WTC11 (cell line): ENCODE data around the gene TPPP3. TPM values are rescaled to one million over a fixed set of nuclear protein-coding genes. Genes with fewer than 3 reads are reported as not detected.

Experiments used
- ATAC-seq: fragments of 200-7000 bp; cut with Tn5 transposase; 2 replicates; pipeline ENCODE4 v1.10.0; 2021; ENCODE audit warnings: mild to moderate bottlenecking, moderate library complexity
- CTCF ChIA-PET: fragments of 300-600 bp; sonication (Branson Sonifier 250); formaldehyde crosslinking; loops from one replicate; lab custom pipeline; 2021; ENCODE audit warnings: antibody characterized with exemption; lab: Charles Lee
- POLR2A ChIA-PET: fragments of 350-600 bp; sonication (Branson Sonifier 250); formaldehyde crosslinking; loops from one replicate; lab custom pipeline; 2021; ENCODE audit warnings: antibody characterized with exemption; lab: Charles Lee
- DNase-seq: peaks from one replicate; pipeline ENCODE4 v3.0.0; 2021; ENCODE audit warnings: low spot score
- H3K27ac Mint-ChIP-seq: 2 replicates; pipeline ENCODE4 v1.8.0; 2021; ENCODE audit warnings: mixed read lengths
- H3K27me3 Mint-ChIP-seq: 2 replicates; pipeline ENCODE4 v1.8.0; 2021; ENCODE audit warnings: low read depth, mild to moderate bottlenecking, moderate library complexity, mixed read lengths
- H3K36me3 Mint-ChIP-seq: 2 replicates; pipeline ENCODE4 v1.8.0; 2021; ENCODE audit warnings: mixed read lengths
- H3K4me1 Mint-ChIP-seq: 2 replicates; pipeline ENCODE4 v1.8.0; 2022; ENCODE audit warnings: mixed read lengths
- H3K4me3 Mint-ChIP-seq: 2 replicates; pipeline ENCODE4 v1.8.0; 2021; ENCODE audit warnings: mild to moderate bottlenecking, moderate library complexity, mixed read lengths
- H3K9me3 Mint-ChIP-seq: 2 replicates; pipeline ENCODE4 v1.8.0; 2021; ENCODE audit warnings: mixed read lengths
- CBFB ChIP-seq: sonication (generic); formaldehyde crosslinking; IDR thresholded peaks from 2 replicates; pipeline ENCODE4 v1.8.1; 2022; ENCODE audit warnings: mild to moderate bottlenecking, low read depth, missing genetic modification reagents
- GRHL2 ChIP-seq: fragments of 250-450 bp; sonication (Bioruptor Pico); IDR thresholded peaks from 2 replicates; pipeline ENCODE4 v1.8.0; 2022; ENCODE audit warnings: mild to moderate bottlenecking, moderate library complexity; ENCODE audit not compliant: insufficient replicate concordance, severe bottlenecking
- GTF2I ChIP-seq: fragments of 250-450 bp; sonication (Bioruptor Pico); conservative IDR thresholded peaks from 2 replicates; pipeline ENCODE4 v1.4.0; 2021; ENCODE audit warnings: mild to moderate bottlenecking
- JAZF1 ChIP-seq: fragments of 250-450 bp; sonication (Bioruptor Pico); IDR thresholded peaks from 2 replicates; pipeline ENCODE4 v1.9.0; 2021; ENCODE audit warnings: moderate library complexity, mild to moderate bottlenecking, inconsistent platforms
- NFATC4 ChIP-seq: fragments of 250-450 bp; sonication (Bioruptor Pico); IDR thresholded peaks from 2 replicates; pipeline ENCODE4 v1.9.0; 2021; ENCODE audit warnings: mild to moderate bottlenecking
- NFE2L1 ChIP-seq: sonication (generic); formaldehyde crosslinking; IDR thresholded peaks from 2 replicates; pipeline ENCODE4 v1.8.1; 2023; ENCODE audit warnings: missing genetic modification reagents
- NR2C2 ChIP-seq: sonication (generic); formaldehyde crosslinking; IDR thresholded peaks from 2 replicates; pipeline ENCODE4 v1.8.0; 2022; ENCODE audit warnings: mild to moderate bottlenecking, missing genetic modification reagents
- PRRX2 ChIP-seq: fragments of 250-450 bp; sonication (Bioruptor Pico); IDR thresholded peaks from 2 replicates; pipeline ENCODE4 v1.8.0; 2021; ENCODE audit warnings: mild to moderate bottlenecking
- SMAD3 ChIP-seq: sonication (generic); formaldehyde crosslinking; IDR thresholded peaks from 2 replicates; pipeline ENCODE4 v1.8.0; 2022; ENCODE audit warnings: missing genetic modification reagents, mild to moderate bottlenecking, borderline replicate concordance
- SOX15 ChIP-seq: fragments of 250-450 bp; sonication (Bioruptor Pico); IDR thresholded peaks from 2 replicates; pipeline ENCODE4 v1.9.0; 2021; ENCODE audit warnings: mild to moderate bottlenecking
- TEAD4 ChIP-seq: sonication (generic); formaldehyde crosslinking; IDR thresholded peaks from 2 replicates; pipeline ENCODE4 v1.8.0; 2022; ENCODE audit warnings: mild to moderate bottlenecking, missing genetic modification reagents
- TP53 ChIP-seq: sonication (generic); formaldehyde crosslinking; IDR thresholded peaks from 2 replicates; pipeline ENCODE4 v1.8.1; 2023; ENCODE audit warnings: mild to moderate bottlenecking, missing genetic modification reagents
- ZNF219 ChIP-seq: sonication (generic); formaldehyde crosslinking; IDR thresholded peaks from 2 replicates; pipeline ENCODE4 v1.8.0; 2023; ENCODE audit warnings: missing genetic modification reagents, mild to moderate bottlenecking, borderline replicate concordance
- ZNF396 ChIP-seq: fragments of 250-450 bp; sonication (Bioruptor Pico); IDR thresholded peaks from 2 replicates; pipeline ENCODE4 v1.8.0; 2021; ENCODE audit warnings: mild to moderate bottlenecking, moderate library complexity, borderline replicate concordance
- ZNF416 ChIP-seq: fragments of 250-450 bp; sonication (Bioruptor Pico); IDR thresholded peaks from 2 replicates; pipeline ENCODE4 v1.9.0; 2021; ENCODE audit warnings: mild to moderate bottlenecking, inconsistent platforms
- ZNF423 ChIP-seq: fragments of 250-450 bp; sonication (Bioruptor Pico); IDR thresholded peaks from 2 replicates; pipeline ENCODE4 v2.1.2; 2022; ENCODE audit warnings: mild to moderate bottlenecking, moderate library complexity
- total RNA-seq: library from RNA; stranded (reverse); gene quantifications from 3 replicates; pipeline ENCODE4 v1.2.3, GENCODE V29; 2021
- TF ChIP-seq, protein P1 (sequence below): sonication (generic); formaldehyde crosslinking; IDR thresholded peaks from 2 replicates; pipeline ENCODE4 v1.8.0; 2022; ENCODE audit warnings: missing genetic modification reagents
- TF ChIP-seq, protein P2 (sequence below): sonication (generic); formaldehyde crosslinking; IDR thresholded peaks from 2 replicates; pipeline ENCODE4 v1.8.1; 2023; ENCODE audit warnings: mild to moderate bottlenecking, moderate library complexity, missing genetic modification reagents
- TF ChIP-seq, protein P3 (sequence below): sonication (generic); formaldehyde crosslinking; IDR thresholded peaks from 2 replicates; pipeline ENCODE4 v1.8.1; 2023; ENCODE audit warnings: mild to moderate bottlenecking, missing genetic modification reagents, moderate library complexity
- TF ChIP-seq, protein P4 (sequence below): sonication (generic); formaldehyde crosslinking; IDR thresholded peaks from 2 replicates; pipeline ENCODE4 v1.8.0; 2022; ENCODE audit warnings: mild to moderate bottlenecking, missing genetic modification reagents
- TF ChIP-seq, protein P5 (sequence below): sonication (generic); formaldehyde crosslinking; IDR thresholded peaks from 2 replicates; pipeline ENCODE4 v1.8.1; 2023; ENCODE audit warnings: mild to moderate bottlenecking, missing genetic modification reagents, moderate library complexity

Gene TPPP3
- total RNA-seq, 1 experiment from 2014 or later: 0.74 TPM

DNA sequence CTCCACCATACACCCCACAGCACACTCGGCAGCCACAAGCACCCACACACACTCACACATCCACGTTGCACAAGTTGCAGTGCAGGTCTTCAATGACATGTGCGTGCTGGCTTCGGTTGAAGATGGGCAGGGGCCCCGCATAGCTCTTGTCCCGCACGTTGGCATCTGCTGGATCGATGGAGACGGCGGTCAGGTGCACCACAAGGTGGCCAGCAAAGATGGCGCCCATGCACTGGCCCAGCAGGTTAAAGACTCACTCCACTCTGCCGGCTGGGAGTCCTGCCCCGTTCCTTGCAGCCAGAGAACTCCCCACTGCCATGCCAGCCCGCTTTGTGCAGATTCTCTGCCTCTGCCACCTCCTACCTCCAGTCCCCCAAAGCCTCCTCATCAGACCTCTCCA lies 7.6 kb upstream of the TPPP3 start:
- no peak for ATAC-seq
- Mint-ChIP-seq H3K36me3 (no peaks in the 10 kb centered on the region), H3K4me1 (peaks cover 34% of the 10 kb centered on the region), H3K9me3 (no peaks in the 10 kb centered on the region), H3K27me3 (peaks cover 29% of the 10 kb centered on the region)
- ChIA-PET POLR2A (no interaction called here), CTCF (interaction anchor here (0.7 to 4.2 kb wide), 10 partner anchors 13 to 141 kb away, joined by 4 to 103 read pairs (median 34); partner anchors contain the start of genes KCTD19 and LRRC36)
- no peak for DNase-seq
- TF ChIP-seq NFATC4 (CRISPR knock-in tag) (no peak), GRHL2 (CRISPR knock-in tag) (no peak), NFE2L1 (CRISPR knock-in tag) (no peak), PRRX2 (CRISPR knock-in tag) (no peak)
- TF ChIP-seq, all 79 proteins: peak for 0
- no peak overlapping the region for H3K4me3 Mint-ChIP-seq
- no peak overlapping the region for H3K27ac Mint-ChIP-seq

DNA sequence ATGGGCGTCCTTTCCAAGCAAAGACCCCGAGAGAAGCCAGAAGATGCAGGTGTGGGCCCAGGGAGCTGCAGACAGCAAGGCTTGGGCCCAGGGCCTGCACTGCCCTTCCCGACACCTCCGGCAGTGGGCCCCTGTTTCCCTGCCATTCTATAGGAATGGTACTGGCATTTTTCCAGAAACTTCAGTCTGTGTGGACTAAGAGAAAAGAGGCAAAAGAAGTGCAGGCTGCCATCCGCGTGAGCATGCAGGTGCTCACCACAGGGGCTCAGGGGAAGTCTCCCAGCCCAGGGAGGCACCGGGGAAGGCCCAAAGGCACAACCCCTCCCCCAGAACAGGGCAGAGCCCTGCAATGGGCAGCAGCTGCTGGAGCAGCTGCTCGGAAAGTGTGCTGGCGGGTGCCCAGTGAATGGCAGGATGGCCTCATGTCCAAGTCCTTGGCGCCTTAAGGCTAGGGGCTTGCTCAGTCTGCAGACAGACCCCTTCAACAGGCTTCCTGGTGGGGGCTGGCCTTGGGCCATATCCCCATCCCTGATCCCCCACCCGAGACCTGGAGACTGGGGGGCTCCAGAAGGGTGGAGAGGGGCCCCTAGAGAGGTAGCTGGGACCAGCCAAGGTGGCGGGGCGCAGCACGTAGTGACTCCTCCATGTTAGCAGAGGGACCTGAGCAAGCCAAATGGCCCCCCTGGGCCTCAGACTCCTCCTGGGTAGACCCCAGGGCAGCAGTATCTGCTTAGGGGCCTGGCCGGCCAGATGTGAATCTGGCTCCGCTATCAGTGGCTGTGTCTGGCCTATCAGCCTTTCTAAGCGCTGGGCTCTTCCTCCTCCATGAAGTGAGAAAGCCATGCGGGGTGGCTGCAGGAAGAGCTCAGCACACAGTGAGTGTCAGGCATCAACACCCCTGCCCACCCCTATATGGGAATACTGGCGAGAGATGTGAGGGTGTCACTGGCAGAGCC lies 6.7 kb upstream of the TPPP3 start:
- Mint-ChIP-seq H3K9me3 (no peaks in the 10 kb centered on the region), H3K27me3 (peaks cover 38% of the 10 kb centered on the region), H3K4me1 (peaks cover 33% of the 10 kb centered on the region), H3K4me3 (no peak overlapping the region), H3K36me3 (no peaks in the 10 kb centered on the region), H3K27ac (no peak overlapping the region)
- ATAC-seq (no peak), DNase-seq (no peak)
- ChIA-PET POLR2A (interaction anchor here (0.6 kb wide), 2 partner anchors 107 to 115 kb away, joined by 3 to 4 read pairs; no protein-coding TSS in a partner anchor), CTCF (interaction anchor here (0.5 to 4.2 kb wide), 65 partner anchors 8 to 615 kb away, joined by 3 to 103 read pairs (median 6); partner anchors contain the start of genes ATP6V0D1, B3GNT9, DPEP2NB and ELMO3)
- no peak for TF ChIP-seq ZNF423 (CRISPR knock-in tag)
- no peak for TF ChIP-seq NR2C2 (CRISPR knock-in tag)
- no peak for TF ChIP-seq SOX15 (CRISPR knock-in tag)
- TF ChIP-seq, protein P1, sequence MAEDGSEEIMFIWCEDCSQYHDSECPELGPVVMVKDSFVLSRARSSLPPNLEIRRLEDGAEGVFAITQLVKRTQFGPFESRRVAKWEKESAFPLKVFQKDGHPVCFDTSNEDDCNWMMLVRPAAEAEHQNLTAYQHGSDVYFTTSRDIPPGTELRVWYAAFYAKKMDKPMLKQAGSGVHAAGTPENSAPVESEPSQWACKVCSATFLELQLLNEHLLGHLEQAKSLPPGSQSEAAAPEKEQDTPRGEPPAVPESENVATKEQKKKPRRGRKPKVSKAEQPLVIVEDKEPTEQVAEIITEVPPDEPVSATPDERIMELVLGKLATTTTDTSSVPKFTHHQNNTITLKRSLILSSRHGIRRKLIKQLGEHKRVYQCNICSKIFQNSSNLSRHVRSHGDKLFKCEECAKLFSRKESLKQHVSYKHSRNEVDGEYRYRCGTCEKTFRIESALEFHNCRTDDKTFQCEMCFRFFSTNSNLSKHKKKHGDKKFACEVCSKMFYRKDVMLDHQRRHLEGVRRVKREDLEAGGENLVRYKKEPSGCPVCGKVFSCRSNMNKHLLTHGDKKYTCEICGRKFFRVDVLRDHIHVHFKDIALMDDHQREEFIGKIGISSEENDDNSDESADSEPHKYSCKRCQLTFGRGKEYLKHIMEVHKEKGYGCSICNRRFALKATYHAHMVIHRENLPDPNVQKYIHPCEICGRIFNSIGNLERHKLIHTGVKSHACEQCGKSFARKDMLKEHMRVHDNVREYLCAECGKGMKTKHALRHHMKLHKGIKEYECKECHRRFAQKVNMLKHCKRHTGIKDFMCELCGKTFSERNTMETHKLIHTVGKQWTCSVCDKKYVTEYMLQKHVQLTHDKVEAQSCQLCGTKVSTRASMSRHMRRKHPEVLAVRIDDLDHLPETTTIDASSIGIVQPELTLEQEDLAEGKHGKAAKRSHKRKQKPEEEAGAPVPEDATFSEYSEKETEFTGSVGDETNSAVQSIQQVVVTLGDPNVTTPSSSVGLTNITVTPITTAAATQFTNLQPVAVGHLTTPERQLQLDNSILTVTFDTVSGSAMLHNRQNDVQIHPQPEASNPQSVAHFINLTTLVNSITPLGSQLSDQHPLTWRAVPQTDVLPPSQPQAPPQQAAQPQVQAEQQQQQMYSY: no peak
- TF ChIP-seq JAZF1: no peak
- no peak for TF ChIP-seq CBFB
- TF ChIP-seq, protein P2, sequence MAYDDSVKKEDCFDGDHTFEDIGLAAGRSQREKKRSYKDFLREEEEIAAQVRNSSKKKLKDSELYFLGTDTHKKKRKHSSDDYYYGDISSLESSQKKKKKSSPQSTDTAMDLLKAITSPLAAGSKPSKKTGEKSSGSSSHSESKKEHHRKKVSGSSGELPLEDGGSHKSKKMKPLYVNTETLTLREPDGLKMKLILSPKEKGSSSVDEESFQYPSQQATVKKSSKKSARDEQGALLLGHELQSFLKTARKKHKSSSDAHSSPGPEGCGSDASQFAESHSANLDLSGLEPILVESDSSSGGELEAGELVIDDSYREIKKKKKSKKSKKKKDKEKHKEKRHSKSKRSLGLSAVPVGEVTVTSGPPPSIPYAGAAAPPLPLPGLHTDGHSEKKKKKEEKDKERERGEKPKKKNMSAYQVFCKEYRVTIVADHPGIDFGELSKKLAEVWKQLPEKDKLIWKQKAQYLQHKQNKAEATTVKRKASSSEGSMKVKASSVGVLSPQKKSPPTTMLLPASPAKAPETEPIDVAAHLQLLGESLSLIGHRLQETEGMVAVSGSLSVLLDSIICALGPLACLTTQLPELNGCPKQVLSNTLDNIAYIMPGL: peak; percentile 56; the same call in 1 of the 2 replicates

DNA sequence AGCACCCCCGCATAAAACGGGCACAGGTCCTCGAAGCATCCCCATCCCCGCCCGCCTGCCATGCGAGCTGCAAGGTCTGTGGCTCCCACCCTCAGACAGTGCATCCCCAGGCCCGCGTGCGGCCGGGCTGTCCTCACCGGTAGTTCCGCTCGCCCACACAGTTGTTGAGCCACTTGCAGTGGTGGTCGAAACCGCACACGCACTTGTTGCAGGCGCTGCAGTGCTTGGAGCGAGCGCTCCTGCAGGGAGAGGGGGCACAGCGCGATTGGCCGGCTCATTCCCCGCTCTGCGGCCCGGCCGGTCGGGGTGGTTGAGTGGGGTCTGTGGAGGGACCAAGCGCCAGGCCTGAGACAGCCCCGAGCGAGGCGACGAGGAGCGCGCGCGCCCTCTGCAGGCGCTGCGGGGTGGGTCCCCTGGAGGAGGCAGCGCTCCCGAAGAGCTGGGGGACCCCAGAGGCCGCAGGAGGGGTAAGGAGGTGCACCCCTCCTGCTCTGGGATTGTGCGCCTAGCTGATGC lies 6.0 kb upstream of the TPPP3 start:
- ChIA-PET CTCF (interaction anchor here (0.5 to 4.2 kb wide), 64 partner anchors 9 to 616 kb away, joined by 3 to 103 read pairs (median 6); partner anchors contain the start of genes ATP6V0D1, B3GNT9, DPEP2NB and ELMO3), POLR2A (interaction anchor here (0.6 kb wide), 2 partner anchors 107 to 115 kb away, joined by 3 to 4 read pairs; no protein-coding TSS in a partner anchor)
- Mint-ChIP-seq H3K4me3 (no peak overlapping the region), H3K27ac (no peak overlapping the region), H3K36me3 (no peaks in the 10 kb centered on the region), H3K4me1 (peaks cover 26% of the 10 kb centered on the region), H3K9me3 (no peaks in the 10 kb centered on the region), H3K27me3 (peaks cover 44% of the 10 kb centered on the region)
- ATAC-seq (peak; percentile 83), DNase-seq (peak; percentile 90)
- TF ChIP-seq, protein P3, sequence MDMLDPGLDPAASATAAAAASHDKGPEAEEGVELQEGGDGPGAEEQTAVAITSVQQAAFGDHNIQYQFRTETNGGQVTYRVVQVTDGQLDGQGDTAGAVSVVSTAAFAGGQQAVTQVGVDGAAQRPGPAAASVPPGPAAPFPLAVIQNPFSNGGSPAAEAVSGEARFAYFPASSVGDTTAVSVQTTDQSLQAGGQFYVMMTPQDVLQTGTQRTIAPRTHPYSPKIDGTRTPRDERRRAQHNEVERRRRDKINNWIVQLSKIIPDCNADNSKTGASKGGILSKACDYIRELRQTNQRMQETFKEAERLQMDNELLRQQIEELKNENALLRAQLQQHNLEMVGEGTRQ (CRISPR knock-in tag): peak; percentile 32; the same call in 1 of the 2 replicates
- TF ChIP-seq GTF2I (CRISPR knock-in tag) (no peak), ZNF416 (0 out of 2 replicates have a peak, but pooled peaks have one; percentile 45), SMAD3 (CRISPR knock-in tag) (0 out of 2 replicates have a peak, but pooled peaks have one; percentile 39), CBFB (no peak), TP53 (CRISPR knock-in tag) (0 out of 2 replicates have a peak, but pooled peaks have one; percentile 36), TEAD4 (CRISPR knock-in tag) (no peak), GRHL2 (CRISPR knock-in tag) (no peak), ZNF396 (CRISPR knock-in tag) (no peak), ZNF219 (no peak)
- TF ChIP-seq, protein P4, sequence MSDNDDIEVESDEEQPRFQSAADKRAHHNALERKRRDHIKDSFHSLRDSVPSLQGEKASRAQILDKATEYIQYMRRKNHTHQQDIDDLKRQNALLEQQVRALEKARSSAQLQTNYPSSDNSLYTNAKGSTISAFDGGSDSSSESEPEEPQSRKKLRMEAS: peak; percentile 56
- TF ChIP-seq, protein P2: peak; percentile 85
- TF ChIP-seq, protein P5, sequence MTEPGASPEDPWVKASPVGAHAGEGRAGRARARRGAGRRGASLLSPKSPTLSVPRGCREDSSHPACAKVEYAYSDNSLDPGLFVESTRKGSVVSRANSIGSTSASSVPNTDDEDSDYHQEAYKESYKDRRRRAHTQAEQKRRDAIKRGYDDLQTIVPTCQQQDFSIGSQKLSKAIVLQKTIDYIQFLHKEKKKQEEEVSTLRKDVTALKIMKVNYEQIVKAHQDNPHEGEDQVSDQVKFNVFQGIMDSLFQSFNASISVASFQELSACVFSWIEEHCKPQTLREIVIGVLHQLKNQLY (CRISPR knock-in tag): no peak
